GM03348 (cell line): ENCODE results near the gene VAMP8.
"Not testable (repeated sequence)": the region's sequence is repeated elsewhere in the genome, so short reads cannot be mapped to it uniquely, and the experiment has no call there.

Experiments
- DNase-seq: peaks from one replicate; pipeline ENCODE4 v3.0.0; 2012; ENCODE audit warnings: low spot score

Gene VAMP8

DNA sequence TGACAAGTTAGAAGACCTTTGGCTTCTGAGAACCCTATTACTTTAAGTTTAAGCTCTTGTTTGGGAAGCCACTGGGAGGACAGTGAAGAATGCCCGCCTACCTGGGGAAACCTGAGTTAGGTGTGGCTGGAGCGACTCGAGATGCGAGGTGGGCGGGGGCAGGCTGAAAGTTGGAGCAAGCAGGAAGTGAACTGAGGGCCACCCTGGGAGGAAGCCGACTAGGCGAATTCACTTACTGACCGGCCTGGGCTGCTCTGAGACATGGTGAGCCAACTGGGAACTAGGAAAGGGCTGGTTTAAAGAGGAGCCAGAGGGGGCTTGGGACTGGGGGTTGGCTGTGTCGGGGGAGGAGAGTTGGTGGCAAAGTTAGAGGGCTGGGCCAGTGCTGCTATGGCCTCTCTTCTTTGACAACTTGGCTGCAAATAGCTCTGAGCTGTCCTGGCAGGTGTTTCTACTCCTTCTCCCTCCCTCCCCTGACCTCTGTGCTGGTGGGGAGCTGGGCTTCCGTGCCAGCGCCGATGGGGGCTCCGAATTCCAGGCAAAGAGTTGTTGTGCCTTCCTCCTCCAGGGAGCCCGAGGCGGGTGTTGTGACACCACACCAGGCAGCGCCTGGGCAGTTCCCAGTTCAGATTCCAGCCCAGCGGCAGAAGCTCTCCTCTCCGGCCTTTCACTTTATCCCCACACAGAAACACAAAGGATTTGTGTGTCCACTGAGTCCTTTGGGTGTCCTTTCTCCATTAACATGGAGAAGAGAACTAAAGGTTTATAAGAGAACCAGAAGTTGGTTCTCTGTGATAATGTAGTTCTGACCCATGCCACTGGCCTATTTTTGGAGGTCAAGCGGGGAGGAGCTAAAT lies at the start of gene VAMP8:
TSS of gene VAMP8 (plus strand) at position 201 of the 857 bp plus-strand sequence. CDS start at position 262, 61 bp downstream.
- DNase-seq: no peak

DNA sequence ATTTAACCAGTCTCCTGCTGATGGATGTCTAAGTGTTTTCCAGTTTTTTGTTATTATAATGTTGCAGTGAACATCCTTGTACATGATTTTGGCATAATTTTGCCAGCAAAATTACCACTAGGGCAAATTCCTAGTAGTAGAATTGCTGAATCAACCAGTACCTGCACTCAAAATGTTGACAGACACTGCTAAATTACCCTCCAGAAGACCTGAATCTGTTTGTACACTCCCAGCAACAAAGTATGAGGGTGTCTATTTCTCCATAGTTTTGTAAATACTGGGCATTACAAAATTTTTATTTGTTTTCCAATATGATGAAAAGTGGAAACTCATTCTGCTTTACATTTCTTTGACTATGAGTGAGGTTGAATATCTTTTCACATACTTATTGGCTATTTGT lies 49.6 kb upstream of the VAMP8 start:
- DNase-seq: no peak

DNA sequence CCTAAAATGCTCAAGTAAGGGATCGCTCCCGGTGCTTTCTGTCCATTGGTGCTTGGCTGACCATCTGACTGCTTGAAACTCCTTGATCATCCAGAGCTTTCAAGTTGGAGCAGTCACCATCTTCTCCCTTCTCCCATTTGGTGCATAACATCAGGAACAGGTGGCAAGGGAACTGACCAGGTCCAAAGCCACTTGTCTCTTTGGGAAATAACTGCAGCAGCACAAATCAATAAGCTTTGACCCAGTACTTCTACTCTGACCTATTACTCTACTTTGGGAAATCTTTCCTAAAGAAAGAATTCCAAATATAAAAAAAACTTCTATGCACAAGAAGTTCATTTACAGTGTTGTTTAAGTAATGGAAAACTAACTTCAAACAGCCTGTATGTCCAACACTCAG lies 49.0 kb upstream of the VAMP8 start:
- DNase-seq: no peak

DNA sequence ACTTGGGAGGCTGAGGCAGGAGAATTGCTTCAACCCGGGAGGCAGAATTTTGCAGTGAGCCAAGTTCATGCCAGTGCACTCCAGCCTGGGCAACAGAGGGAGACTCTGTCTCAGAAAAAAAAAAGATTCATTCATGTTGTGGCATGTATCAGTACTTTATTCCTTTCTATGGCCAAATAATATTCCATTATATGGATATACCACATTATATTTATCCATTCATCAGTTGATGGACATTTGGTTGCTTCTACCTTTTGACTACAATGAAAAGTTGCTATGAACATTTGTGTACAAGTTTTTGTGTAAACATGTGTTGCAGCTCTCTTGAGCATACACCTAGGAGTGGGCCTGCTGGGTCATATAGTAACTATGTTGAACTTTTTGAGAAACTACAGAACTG lies 47.6 kb upstream of the VAMP8 start:
- no peak for DNase-seq

DNA sequence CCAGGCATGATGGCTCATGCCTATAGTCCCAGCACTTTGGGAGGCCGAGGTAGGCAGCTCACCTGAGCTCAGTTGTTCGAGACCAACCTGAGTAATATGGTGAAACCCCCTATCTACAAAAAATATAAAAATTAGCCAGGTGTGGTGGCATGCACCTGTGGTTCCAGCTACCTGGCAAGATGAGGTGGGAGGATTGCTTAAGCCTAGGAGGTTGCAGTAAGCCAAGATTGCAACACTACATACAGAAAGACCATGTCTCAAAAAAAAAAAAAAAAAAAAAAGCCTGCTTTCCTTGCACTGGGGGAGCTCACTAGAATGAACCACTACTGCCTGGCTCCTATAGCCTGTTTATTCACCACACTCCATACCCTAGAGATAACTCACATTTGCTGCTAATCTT lies 45.8 kb upstream of the VAMP8 start:
- DNase-seq: no peak

DNA sequence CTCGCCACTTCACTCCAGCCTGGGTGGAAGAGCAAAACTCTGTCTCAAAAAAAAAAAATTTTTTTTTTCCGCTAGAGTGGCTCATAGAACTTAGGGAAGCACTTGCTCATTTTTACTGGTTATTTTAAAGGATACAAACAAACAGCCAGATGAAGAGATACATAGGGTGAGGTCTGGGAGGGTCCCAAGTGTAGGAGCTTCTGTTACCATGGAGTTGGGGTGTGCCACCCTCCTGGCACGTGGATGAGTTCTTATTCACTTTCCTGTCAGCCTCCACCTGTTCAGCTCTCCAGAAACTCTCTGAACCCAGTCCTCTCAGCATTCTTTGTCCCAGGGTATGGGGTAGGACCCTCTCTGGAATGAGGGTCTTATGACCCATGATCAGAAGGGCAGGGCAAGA lies 43.3 kb upstream of the VAMP8 start:
- no peak for DNase-seq

DNA sequence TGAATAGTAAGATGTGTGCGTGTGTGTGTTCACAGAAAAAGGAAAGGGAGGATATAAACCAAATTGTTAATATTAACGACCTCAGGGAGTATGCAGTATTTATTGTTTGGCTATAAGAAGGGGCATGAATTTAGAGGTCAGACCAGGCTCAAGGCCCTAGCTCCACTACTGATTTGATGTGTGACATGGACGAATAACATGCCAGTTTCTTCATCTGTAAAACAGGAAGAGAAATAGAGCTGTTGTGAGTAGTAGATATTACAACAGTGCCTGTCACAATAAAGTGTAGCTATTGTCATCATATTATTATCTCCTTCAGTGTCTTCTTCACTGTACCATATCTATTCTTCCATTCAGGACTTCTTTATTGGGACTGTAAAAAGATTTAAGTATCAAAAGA lies 42.5 kb upstream of the VAMP8 start:
- DNase-seq: no peak

DNA sequence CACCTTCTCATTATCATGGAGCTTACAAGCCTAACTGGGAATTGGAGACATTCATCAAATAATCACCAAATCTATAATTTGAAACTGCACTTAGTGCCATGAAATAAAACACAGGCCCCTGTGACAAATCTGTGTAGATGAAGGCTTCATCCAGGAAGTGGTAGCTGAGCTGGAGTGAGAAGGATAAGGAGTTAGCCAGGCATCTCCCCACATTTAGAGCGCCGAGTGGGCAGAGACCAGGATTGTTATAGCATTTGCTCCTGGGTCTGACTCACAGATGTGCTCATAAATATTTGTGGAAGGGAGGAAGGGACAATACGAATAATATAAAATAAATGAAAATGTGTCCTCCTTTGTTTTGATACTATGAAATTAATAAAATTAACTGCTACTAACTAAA lies 40.9 kb upstream of the VAMP8 start:
- peak; percentile 65 for DNase-seq

DNA sequence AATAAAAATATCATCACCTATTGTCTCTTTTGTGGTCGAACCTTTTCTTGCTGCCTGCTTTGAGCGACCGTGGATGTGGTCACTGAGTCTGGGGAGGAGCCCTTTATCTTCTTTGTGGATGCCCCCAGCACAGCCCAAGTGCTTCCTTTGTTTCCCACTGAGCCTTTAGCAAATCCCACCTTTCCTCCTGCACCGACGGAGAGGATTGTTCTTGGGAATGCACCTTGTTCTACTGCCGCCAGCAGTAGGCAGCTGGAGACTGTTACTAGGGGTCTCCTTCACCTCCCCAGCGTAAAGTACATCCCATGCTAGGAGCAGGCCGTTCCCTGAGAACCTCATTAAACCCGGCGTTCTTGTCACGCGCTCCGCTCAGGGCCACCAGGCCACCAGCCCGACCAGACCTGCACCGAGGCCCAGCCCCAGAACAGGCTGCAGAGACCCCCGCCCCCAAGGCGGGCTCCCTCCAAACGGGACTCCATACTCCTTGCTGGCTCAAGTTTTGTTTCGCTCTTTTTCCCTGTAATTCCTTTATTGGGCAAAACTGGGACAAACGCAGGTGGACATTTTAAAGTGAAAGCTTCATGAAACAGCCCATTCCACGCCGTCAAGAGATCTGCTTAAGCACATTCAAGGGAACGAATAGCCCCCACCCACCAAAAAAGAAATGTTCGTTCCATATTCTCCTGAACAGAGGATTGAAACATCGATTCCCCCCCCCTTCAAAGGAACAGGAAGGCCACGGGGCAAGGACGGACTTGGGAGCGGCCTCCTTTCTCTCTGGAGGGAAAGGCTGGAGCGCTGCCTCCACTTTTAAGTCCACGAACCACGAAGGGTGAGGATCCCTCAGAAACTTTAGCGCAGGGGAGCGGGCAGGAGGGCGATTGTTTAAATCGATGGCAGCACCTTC lies 39.5 kb upstream of the VAMP8 start:
- peak; percentile 48 for DNase-seq

DNA sequence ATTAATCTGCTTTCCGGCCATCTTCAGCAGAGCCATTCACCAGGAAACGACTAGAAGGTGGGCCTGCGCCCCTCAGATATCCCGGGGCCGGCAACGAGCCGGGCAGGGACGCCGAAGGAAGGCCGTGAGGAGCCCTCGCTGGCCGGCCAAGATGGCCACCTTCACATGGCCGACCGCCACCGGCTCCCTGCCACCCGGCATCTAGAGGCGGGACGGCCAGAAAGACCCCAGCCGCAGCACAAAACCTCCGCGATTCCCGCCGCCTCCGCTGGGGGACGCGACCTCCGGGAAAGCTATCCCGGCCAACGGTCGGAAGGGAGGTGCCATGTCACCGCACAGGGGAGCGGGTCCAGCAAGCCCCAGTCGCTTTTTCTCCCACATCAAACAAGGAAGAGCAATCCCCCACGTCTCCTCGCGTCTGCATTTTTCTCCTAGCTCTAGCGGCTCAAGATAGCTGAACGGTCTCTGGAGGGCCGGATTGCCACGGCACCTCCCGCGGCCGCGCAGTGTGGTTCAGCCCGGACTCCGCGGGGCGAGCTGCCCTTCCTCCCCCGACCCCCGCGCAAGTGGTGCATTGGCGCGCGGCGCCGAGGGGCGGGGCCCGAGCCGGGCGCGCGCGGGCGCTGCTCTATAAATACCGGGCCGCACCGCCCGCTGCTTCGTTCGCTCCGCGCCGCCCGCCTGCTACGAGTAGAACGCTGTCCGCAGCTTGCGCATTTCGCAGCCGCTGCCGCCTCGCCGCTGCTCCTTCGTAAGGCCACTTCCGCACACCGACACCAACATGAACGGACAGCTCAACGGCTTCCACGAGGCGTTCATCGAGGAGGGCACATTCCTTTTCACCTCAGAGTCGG lies 38.7 kb upstream of the VAMP8 start, which contains the start of gene MAT2A:
TSS of gene MAT2A (plus strand) at position 662 of the 854 bp plus-strand sequence. CDS start at position 782, 120 bp downstream.
- DNase-seq: peak; percentile 98

DNA sequence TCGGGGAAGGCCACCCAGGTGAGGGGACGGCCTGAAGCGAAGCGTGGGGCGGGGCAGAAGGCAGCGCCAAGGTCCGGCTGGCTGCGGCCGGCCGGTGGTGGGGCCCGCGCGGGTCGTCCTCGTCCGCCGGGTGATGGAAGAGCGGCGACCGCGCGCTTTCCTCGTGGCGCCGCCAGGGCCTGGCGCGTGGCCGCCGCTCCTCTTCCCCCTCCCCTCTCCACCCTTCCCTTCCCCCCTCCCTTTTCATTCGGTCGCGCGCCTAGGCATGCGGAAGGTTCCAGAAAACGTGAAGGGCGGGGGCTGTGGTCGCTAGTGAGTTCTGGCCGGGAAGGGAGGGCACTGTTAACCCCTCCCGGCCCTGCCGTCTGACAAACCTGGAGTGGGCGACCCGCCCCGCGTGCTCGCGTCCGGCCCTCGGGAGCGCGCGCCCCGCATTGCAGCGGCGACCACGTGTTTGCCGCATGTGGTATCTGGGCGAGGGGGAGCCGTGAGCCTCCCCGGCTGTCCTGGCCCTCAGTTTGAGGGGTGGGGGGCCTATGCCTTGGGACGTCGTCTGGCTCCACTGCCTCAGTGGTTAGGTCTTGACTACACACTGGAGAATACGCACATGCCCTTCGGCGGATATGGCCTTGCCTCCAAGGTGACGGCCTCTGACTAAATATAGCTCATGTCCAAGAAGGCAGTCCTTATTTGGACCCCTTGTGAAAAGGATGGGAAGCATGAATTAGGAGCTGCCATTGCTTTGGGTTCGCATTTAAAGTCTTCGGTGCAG lies 37.8 kb upstream of the VAMP8 start:
- peak; percentile 80 for DNase-seq

DNA sequence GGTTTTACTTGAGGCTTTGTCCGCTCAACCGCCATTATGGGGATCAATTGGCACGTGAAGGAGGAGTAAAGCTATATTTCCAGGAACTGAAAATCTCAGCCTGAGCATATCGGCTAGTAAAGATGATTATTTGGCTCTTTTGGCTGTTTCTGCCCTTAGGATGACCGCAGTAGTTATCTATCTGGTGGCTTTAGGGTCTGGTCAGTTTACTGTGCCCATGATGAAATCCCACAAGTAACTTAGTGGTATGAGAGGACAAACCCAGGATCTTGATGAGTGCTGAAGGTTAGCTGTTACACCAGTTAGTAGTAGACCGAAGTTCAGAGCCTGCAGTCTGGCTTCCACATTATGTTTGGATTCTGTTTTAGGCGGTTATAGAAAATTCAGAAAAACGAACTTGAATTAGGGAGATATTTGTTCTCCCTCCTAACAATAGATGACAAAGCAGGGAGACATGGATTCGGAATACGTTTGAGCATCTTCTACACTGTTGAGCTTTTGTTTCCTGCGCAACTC lies 37.2 kb upstream of the VAMP8 start:
- DNase-seq: no peak

DNA sequence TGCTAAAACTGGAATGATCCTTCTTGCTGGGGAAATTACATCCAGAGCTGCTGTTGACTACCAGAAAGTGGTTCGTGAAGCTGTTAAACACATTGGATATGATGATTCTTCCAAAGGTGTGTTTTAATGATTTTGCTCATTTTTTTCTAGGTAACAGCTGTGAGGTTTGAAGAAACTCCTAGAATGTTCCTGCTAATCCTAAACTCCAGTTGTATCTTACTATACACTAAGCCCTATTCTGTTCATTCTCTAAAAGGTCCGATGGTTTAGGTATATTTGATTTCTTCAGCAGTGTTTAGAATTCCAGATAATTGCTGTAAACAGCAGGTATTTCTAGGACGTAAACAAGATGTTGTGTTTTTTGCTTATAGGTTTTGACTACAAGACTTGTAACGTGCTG lies 36.1 kb upstream of the VAMP8 start:
- DNase-seq: no peak

DNA sequence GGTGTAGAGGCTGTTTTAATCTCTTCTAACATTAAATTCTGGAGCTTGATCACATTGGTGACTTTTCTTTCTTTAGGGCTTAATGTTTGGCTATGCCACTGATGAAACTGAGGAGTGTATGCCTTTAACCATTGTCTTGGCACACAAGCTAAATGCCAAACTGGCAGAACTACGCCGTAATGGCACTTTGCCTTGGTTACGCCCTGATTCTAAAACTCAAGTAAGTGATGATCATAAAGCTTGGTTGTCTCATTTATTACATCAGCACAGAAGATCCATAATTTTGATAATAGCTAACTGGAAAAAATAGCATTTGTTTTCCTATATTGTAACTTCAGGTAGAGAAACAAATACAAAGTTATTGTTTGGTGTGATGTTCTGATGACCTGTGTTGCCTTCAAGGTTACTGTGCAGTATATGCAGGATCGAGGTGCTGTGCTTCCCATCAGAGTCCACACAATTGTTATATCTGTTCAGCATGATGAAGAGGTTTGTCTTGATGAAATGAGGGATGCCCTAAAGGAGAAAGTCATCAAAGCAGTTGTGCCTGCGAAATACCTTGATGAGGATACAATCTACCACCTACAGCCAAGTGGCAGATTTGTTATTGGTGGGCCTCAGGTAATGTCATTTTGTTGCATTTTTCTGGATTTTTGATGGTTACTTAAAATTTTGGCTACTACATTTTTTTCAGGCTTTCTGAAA lies 35.5 kb upstream of the VAMP8 start:
- no peak for DNase-seq

DNA sequence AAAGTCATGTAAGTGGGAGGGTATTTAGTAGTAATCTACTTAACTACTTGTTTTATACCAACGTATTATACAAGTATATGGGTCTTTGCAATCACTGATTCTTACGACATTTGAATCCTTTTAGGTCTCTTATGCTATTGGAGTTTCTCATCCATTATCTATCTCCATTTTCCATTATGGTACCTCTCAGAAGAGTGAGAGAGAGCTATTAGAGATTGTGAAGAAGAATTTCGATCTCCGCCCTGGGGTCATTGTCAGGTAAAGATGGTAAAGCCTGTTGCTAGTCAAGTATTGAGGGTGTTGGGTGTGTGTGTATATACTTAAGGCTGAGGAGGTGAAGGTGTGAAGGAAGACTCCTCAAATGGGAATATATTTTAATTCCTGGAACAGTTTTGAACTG lies 34.6 kb upstream of the VAMP8 start:
- DNase-seq: no peak

DNA sequence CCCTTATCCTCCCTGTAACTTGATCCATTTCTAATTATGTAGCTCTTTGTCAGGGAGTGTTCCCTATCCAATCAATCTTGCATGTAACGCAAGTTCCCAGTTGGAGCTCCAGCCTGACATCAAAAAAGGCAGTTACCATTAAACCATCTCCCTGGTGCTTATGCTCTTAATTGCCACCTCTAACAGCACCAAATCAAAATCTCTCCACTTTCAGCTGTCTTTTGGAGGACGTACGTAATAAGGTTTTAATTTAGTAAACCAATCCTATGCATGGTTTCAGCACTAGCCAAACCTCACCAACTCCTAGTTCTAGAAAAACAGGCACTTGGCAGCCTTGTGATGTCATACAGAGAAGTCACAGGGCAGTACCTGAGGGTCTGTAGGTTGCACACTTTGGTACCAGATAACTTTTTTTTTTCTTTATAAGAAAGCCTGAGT lies 33.1 kb upstream of the VAMP8 start:
- not testable (repeated sequence) for DNase-seq

DNA sequence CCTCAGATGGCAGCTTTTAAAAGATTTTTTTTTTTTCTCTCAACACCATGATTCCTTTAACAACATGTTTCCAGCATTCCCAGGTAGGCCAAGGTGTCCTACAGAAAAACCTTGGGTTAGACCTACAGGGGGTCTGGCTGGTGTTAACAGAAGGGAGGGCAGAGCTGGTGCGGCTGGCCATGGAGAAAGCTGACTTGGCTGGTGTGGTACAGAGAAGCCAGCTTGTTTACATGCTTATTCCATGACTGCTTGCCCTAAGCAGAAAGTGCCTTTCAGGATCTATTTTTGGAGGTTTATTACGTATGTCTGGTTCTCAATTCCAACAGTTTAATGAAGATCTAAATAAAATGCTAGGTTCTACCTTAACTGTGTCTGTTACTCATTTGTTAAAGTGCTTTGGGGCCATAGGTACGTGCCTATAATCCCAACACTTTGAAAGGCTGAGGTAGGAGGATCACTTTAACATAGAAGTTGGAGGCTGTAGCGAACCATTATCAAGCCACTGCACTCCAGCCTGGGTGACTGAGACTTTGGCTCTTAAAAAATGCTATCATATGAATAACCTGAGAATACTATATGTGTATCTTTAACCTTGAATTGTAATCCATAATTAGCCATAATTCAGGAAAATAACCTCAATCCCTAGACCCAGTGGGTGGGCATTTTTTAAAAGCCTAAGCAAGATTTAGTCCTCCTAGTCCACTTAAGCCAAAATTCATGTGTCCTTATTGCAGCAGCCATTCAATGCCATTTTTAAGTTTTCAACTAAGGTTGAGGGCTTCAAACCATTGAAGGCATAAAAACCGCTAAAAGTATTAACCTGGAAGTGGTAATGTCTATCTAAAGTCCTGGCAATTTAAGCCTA lies 32.2 kb upstream of the VAMP8 start:
- DNase-seq: not testable (repeated sequence)

DNA sequence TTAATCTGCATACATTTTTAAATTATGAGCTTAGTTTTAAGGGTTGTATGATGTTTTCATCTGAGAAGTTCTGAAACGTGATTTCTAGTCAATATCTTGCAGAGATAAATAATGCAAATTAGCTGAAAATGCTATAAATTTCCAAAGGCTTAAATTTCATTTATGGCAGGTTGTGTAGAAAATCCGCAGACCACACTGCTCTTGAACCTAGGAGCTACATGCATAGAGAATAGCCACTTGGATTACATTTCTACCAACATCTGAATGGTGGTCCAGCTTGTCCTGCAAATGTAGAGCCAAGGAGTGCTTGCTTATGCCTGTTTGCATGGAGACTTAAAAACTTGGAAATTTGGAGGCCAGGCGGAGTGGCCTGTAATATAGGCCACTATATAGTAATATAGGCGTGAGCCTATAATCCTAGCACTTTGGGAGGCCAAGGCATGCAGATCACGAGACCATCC lies 31.6 kb upstream of the VAMP8 start:
- no peak for DNase-seq
